Liver (tissue), 9 donors: ENCODE data around the gene TRIO. TPM values are rescaled to one million over a fixed set of nuclear protein-coding genes. Genes with fewer than 3 reads are reported as not detected.

Experiments
- DNase-seq: peaks from one replicate; pipeline ENCODE4 v3.0.0-alpha.2; 2017; ENCODE audit warnings: low spot score
- H3K27ac ChIP-seq, 2 donors: one replicate each; pipeline ENCODE4 v1.7.0; 2013; ENCODE audit warnings: inconsistent platforms in 2 of 2, low read length in 2 of 2, control low read depth in 1 of 2, low read depth in 1 of 2, mild to moderate bottlenecking in 1 of 2
- H3K27me3 ChIP-seq, 4 donors: one replicate each; pipeline versions ENCODE4 v1.6.1 to v1.7.0; 2013; ENCODE audit warnings: low read length in 3 of 4, inconsistent platforms in 1 of 4, mild to moderate bottlenecking in 1 of 4, moderate library complexity in 1 of 4; ENCODE audit not compliant: control insufficient read depth in 4 of 4, insufficient read depth in 4 of 4
- H3K36me3 ChIP-seq, 4 donors: one replicate each; pipeline versions ENCODE4 v1.6.1 to v1.7.0; 2013; ENCODE audit warnings: low read length in 3 of 4, mild to moderate bottlenecking in 3 of 4, low read depth in 1 of 4, moderate library complexity in 1 of 4; ENCODE audit not compliant: control insufficient read depth in 4 of 4, insufficient read depth in 3 of 4
- H3K4me1 ChIP-seq, 4 donors: one replicate each; pipeline versions ENCODE4 v1.6.1 to v1.7.0; 2013; ENCODE audit warnings: low read length in 3 of 4, mild to moderate bottlenecking in 3 of 4, moderate library complexity in 1 of 4; ENCODE audit not compliant: control insufficient read depth in 4 of 4, insufficient read depth in 4 of 4
- H3K4me3 ChIP-seq, 3 donors: one replicate each; pipeline versions ENCODE4 v1.6.1 to v1.7.0; 2013; ENCODE audit warnings: low read length in 3 of 3, control low read depth in 1 of 3, low read depth in 1 of 3, mild to moderate bottlenecking in 1 of 3
- H3K9ac ChIP-seq, 2 donors: one replicate each; pipeline ENCODE4 v1.7.0; 2013; ENCODE audit warnings: low read length in 2 of 2, mild to moderate bottlenecking in 2 of 2, moderate library complexity in 2 of 2, control low read depth in 1 of 2, low read depth in 1 of 2
- H3K9me3 ChIP-seq, 4 donors: one replicate each; pipeline versions ENCODE4 v1.6.1 to v1.7.0; 2013; ENCODE audit warnings: low read length in 3 of 4; ENCODE audit not compliant: control insufficient read depth in 4 of 4
- EGR1 ChIP-seq, 2 donors: IDR thresholded peaks; 2 replicates each; pipeline ENCODE4 v1.6.1; 2016 to 2018; ENCODE audit warnings: antibody characterized with exemption in 2 of 2, low read depth in 2 of 2
- FOXA1 ChIP-seq: IDR thresholded peaks from 2 replicates; pipeline ENCODE4 v1.6.1; 2016; ENCODE audit warnings: antibody characterized with exemption
- FOXA2 ChIP-seq: IDR thresholded peaks from 2 replicates; pipeline ENCODE4 v1.6.1; 2016; ENCODE audit warnings: antibody characterized with exemption
- GABPA ChIP-seq, 2 donors: IDR thresholded peaks in 1 of 2; conservative IDR thresholded peaks in 1 of 2; 2 replicates each; pipeline ENCODE4 v1.6.1; 2016; ENCODE audit warnings: antibody characterized with exemption in 2 of 2, mild to moderate bottlenecking in 1 of 2, moderate library complexity in 1 of 2
- HNF4A ChIP-seq, 2 donors: conservative IDR thresholded peaks; 2 replicates each; pipeline ENCODE4 v1.6.1; 2016; ENCODE audit warnings: antibody characterized with exemption in 2 of 2, mild to moderate bottlenecking in 2 of 2
- HNF4G ChIP-seq: IDR thresholded peaks from 2 replicates; pipeline ENCODE4 v1.6.1; 2016; ENCODE audit warnings: antibody characterized with exemption
- JUND ChIP-seq, 2 donors: IDR thresholded peaks; 2 replicates each; pipeline ENCODE4 v1.6.1; 2016; ENCODE audit warnings: antibody characterized with exemption in 2 of 2
- NR2F2 ChIP-seq: IDR thresholded peaks from 2 replicates; pipeline ENCODE4 v1.6.1; 2016; ENCODE audit warnings: antibody characterized with exemption
- RAD21 ChIP-seq, 2 donors: IDR thresholded peaks; 2 replicates each; pipeline ENCODE4 v1.6.1; 2016; ENCODE audit warnings: antibody characterized with exemption in 2 of 2, mild to moderate bottlenecking in 2 of 2
- RXRA ChIP-seq, 2 donors: IDR thresholded peaks; 2 replicates each; pipeline ENCODE4 v1.6.1; 2017 to 2018; ENCODE audit warnings: antibody characterized with exemption in 2 of 2, mild to moderate bottlenecking in 1 of 2
- TAF1 ChIP-seq: conservative IDR thresholded peaks from 2 replicates; pipeline ENCODE4 v1.6.1; 2016; ENCODE audit warnings: antibody characterized with exemption, mild to moderate bottlenecking
- YY1 ChIP-seq: IDR thresholded peaks from 2 replicates; pipeline ENCODE4 v1.6.1; 2016; ENCODE audit warnings: antibody characterized with exemption, mild to moderate bottlenecking
- ZBTB33 ChIP-seq: IDR thresholded peaks from 2 replicates; pipeline ENCODE4 v1.6.1; 2016; ENCODE audit warnings: antibody characterized with exemption
- WGBS: extraction: QIAGEN DNeasy Blood & Tissue Kit; methylation state at CpG from one replicate; pipeline ENCODE4 v1.1.7; 2013; 5-methylcytosine and 5-hydroxymethylcytosine counted together
- polyA plus RNA-seq, 2 donors: library from polyadenylated mRNA; stranded (reverse) in 1 of 2; unstranded in 1 of 2; fragments of 200-250 nt in 1 of 2; fragments of >200 nt in 1 of 2; fragmentation: Nextera tagmentation in 1 of 2; extraction: Ambion mirVana in 1 of 2; gene quantifications; one replicate each; pipeline versions ENCODE4 v1.2.1 to v1.2.3, GENCODE V29; 2013 to 2015
- total RNA-seq, 2 donors: library from RNA; depleted of rRNA; stranded (reverse); fragments of >200 nt; gene quantifications; one replicate each; pipeline ENCODE4 v1.2.3, GENCODE V29; 2014
- TF ChIP-seq, protein P1 (sequence below): fragments of 150-350 bp; IDR thresholded peaks from 2 replicates; pipeline ENCODE4 v1.5.1; 2017; ENCODE audit warnings: improper control_type of control experiment, low read depth, low read length; ENCODE audit not compliant: missing input control
- TF ChIP-seq, protein P2 (sequence below): IDR thresholded peaks from 2 replicates; pipeline ENCODE4 v1.6.1; 2016; ENCODE audit warnings: antibody characterized with exemption
- donor health status: healthy.
- donor health status: healthy.
- donor health status: healthy.
- donor health status: healthy.
- donor health status: healthy.

The TRIO gene
- total and polyA plus RNA-seq, 4 donors = 8.5 to 86.2 (median 16.0) TPM

- peaks cover 0 to 15% (median 8%) of the 10 kb centered on the region in 4 donors for H3K4me1 ChIP-seq
- no peaks in the 10 kb centered on the region for H3K27me3 ChIP-seq
- H3K9ac ChIP-seq = no peak overlapping the region
- TF ChIP-seq TAF1 (no peak), GABPA (IDR thresholded peaks at IDR 0.05 in 1 of 2, conservative IDR thresholded peaks at IDR 0.05 in 1 of 2) (no peak)
- no peak overlapping the region for H3K4me3 ChIP-seq
- 68% methylated on average over 4 of the region's 4 CpGs for WGBS
- H3K9me3 ChIP-seq = no peaks in the 10 kb centered on the region
- peak overlapping the region in 1 of 2 donors; percentile 37 for H3K27ac ChIP-seq
- no peaks in the 10 kb centered on the region for H3K36me3 ChIP-seq
- DNase-seq = no peak
Measured at GRCh38 chr5:14189680-14190079, 46.5 kb downstream of the TRIO start.

DNA sequence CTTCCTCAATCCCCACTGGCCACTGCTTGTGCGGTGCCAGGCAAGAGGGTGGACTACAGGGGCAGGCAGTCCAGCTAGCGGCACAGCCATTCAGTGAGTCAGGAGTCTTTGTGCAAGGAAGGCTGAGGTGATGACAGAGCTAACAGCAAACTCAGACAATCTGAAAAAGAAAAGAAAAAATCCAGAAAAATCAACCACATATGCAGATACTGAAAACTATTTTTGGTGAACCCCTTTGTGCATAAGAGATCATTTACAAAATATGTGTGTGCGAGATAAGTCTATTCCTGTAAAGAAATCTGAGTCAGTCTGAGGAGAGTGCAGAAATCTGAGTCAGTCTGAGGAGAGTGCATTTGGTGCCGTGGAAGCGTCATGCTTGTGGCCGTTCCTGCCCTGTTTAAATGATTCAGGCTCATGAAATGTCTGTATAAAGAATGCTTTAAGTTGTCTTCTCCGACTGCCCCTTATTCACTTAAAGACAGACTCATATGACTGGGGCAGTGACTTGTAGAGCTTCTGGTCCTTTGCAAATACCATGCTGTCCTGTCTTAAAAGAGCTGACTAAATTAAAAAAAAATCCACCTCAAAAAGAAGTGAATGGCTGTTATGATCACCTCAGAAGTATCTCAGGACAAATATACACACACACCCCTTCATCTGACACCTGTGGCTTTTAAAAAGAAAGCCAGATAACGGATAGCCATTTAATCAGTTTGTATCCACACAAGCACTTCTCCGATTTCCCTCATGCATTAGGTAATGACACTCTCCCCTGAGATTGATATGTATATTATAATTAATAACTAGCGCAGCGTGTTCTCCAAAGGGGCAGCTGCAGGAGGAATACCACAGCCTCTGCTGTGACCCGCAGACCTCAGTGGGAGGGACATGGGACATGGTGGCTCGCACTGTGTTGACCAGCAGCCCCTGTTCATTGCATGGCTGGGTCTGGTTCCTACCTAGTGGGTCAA lies 47.3 kb downstream of the TRIO start:
- no peaks in the 10 kb centered on the region for H3K9me3 ChIP-seq
- H3K27me3 ChIP-seq = no peaks in the 10 kb centered on the region
- H3K27ac ChIP-seq = peak overlapping the region in 1 of 2 donors; percentile 37
- no peak overlapping the region for H3K9ac ChIP-seq
- TF ChIP-seq JUND (IDR thresholded peaks at IDR 0.05) = peak in 1 of 2 donors; percentile 8
- TF ChIP-seq HNF4A (conservative IDR thresholded peaks at IDR 0.05) = peak in 1 of 2 donors; percentile 23
- TF ChIP-seq RXRA (IDR thresholded peaks at IDR 0.05) = no peak
- no peaks in the 10 kb centered on the region for H3K36me3 ChIP-seq
- no peak for DNase-seq
- peaks cover 0 to 11% (median 6%) of the 10 kb centered on the region in 4 donors for H3K4me1 ChIP-seq
- WGBS = 81% methylated on average over 13 of the region's 13 CpGs
- H3K4me3 ChIP-seq = no peak overlapping the region

- Histone ChIP-seq H3K4me3 (no peak overlapping the region), H3K27ac (no peak overlapping the region), H3K9me3 (no peaks in the 10 kb centered on the region), H3K4me1 (peaks cover 0 to 4% (median 1%) of the 10 kb centered on the region in 4 donors), H3K27me3 (no peaks in the 10 kb centered on the region), H3K9ac (no peak overlapping the region), H3K36me3 (no peaks in the 10 kb centered on the region)
- DNase-seq = no peak
- no peak for TF ChIP-seq RAD21 (IDR thresholded peaks at IDR 0.05)
- no peak for TF ChIP-seq FOXA2
- TF ChIP-seq, protein P1, sequence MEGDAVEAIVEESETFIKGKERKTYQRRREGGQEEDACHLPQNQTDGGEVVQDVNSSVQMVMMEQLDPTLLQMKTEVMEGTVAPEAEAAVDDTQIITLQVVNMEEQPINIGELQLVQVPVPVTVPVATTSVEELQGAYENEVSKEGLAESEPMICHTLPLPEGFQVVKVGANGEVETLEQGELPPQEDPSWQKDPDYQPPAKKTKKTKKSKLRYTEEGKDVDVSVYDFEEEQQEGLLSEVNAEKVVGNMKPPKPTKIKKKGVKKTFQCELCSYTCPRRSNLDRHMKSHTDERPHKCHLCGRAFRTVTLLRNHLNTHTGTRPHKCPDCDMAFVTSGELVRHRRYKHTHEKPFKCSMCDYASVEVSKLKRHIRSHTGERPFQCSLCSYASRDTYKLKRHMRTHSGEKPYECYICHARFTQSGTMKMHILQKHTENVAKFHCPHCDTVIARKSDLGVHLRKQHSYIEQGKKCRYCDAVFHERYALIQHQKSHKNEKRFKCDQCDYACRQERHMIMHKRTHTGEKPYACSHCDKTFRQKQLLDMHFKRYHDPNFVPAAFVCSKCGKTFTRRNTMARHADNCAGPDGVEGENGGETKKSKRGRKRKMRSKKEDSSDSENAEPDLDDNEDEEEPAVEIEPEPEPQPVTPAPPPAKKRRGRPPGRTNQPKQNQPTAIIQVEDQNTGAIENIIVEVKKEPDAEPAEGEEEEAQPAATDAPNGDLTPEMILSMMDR = no peak
- TF ChIP-seq, protein P2, sequence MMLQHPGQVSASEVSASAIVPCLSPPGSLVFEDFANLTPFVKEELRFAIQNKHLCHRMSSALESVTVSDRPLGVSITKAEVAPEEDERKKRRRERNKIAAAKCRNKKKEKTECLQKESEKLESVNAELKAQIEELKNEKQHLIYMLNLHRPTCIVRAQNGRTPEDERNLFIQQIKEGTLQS = no peak
- no peak for TF ChIP-seq ZBTB33
- no peak for TF ChIP-seq EGR1 (IDR thresholded peaks at IDR 0.05; ENCODE audit: low read depth in 2 of 2)
- no peak for TF ChIP-seq RXRA (IDR thresholded peaks at IDR 0.05)
- TF ChIP-seq HNF4G = no peak
- no peak for TF ChIP-seq NR2F2
- TF ChIP-seq FOXA1 = no peak
- no peak for TF ChIP-seq YY1
- 87% methylated on average over 3 of the region's 3 CpGs for whole genome bisulfite sequencing
Measured at GRCh38 chr5:14191325-14191724, 48.2 kb downstream of the TRIO start.
